Astrocyte of the cerebellum (primary cell): ENCODE data around the gene SOAT1.

Source experiments
- DNase-seq: peaks from one replicate; pipeline ENCODE4 v3.0.0-alpha.2; 2011; ENCODE audit warnings: low read depth
- H3K4me3 ChIP-seq: 2 replicates; pipeline ENCODE4 v1.5.1; 2011; ENCODE audit warnings: mild to moderate bottlenecking, low read depth, low read length, moderate library complexity
- CTCF ChIP-seq: IDR thresholded peaks from 2 replicates; pipeline ENCODE4 v1.5.1; 2012; ENCODE audit warnings: low read length, low read depth, moderate library complexity, mild to moderate bottlenecking; ENCODE audit errors: missing control alignments
- in situ Hi-C: cut with HindIII; loops from 2 replicates; pipeline ENCODE4 v1.10.0; 2017; ENCODE audit warnings: low sequenced_read_pairs

SOAT1 gene

GRCh38 chr1:179288977-179289376 lies 4.6 kb upstream of the SOAT1 start:
- H3K4me3 ChIP-seq = no peak overlapping the region
- no peak for DNase-seq
- no peak for TF ChIP-seq CTCF
- in situ Hi-C loops = loop anchor here (10.0 kb wide), 1 partner anchor 64 kb away; the partner anchor contains the start of gene ABL2

GRCh38 chr1:179295164-179295755 lies 1.7 kb downstream of the SOAT1 start:
- DNase-seq = no peak
- no peak for TF ChIP-seq CTCF
- in situ Hi-C loops = no loop called here
- peak overlapping the region; percentile 81 for H3K4me3 ChIP-seq

GRCh38 chr1:179296356-179297104 lies 2.9 kb downstream of the SOAT1 start:
- in situ Hi-C loops = no loop called here
- DNase-seq = no peak
- no peak for TF ChIP-seq CTCF
- H3K4me3 ChIP-seq = no peak overlapping the region

GRCh38 chr1:179297105-179297378 lies 3.4 kb downstream of the SOAT1 start:
- no peak for TF ChIP-seq CTCF
- H3K4me3 ChIP-seq = no peak overlapping the region
- DNase-seq = no peak
- in situ Hi-C loops = no loop called here

- DNase-seq = no peak
- H3K4me3 ChIP-seq = no peak overlapping the region
- in situ Hi-C loops = no loop called here
- TF ChIP-seq CTCF = no peak
These were observed 5.4 kb downstream of the SOAT1 start for GRCh38 chr1:179298952-179299351.

GRCh38 chr1:179300112-179300511 lies 6.5 kb downstream of the SOAT1 start:
- no peak for TF ChIP-seq CTCF
- DNase-seq = no peak
- in situ Hi-C loops = no loop called here
- no peak overlapping the region for H3K4me3 ChIP-seq
